Activated CD4-positive, alpha-beta T cell treated with anti-CD3 and anti-CD28 coated beads for 24 hours (primary cell): ENCODE data around the gene KLHDC7A.

Experiments used
- DNase-seq, 2 donors: peaks; one replicate each; pipeline ENCODE4 v3.0.0-alpha.2; 2020; ENCODE audit warnings: low read depth in 2 of 2

The KLHDC7A gene

GRCh38 chr1:18473195-18473815, 7.4 kb upstream of the KLHDC7A start:
- no peak for DNase-seq

- DNase-seq, result no peak
Measured at GRCh38 chr1:18474559-18475175, 6.1 kb upstream of the KLHDC7A start.

- no peak for DNase-seq
Measured at GRCh38 chr1:18475234-18475905, 5.4 kb upstream of the KLHDC7A start.

- no peak for DNase-seq
Measured at GRCh38 chr1:18479454-18479853, 1.3 kb upstream of the KLHDC7A start.

GRCh38 chr1:18481190-18481920, 625 bp downstream of the KLHDC7A start:
- DNase-seq, result no peak

GRCh38 chr1:18481921-18482701, 1.4 kb downstream of the KLHDC7A start:
- no peak for DNase-seq

GRCh38 chr1:18482721-18483425, 2.1 kb downstream of the KLHDC7A start:
- no peak for DNase-seq

GRCh38 chr1:18484276-18484675, 3.5 kb downstream of the KLHDC7A start:
- DNase-seq, result no peak

GRCh38 chr1:18484721-18485120, 4.0 kb downstream of the KLHDC7A start:
- DNase-seq, result no peak

- no peak for DNase-seq
Measured at GRCh38 chr1:18485227-18485626, 4.5 kb downstream of the KLHDC7A start.

GRCh38 chr1:18486195-18486594, 5.5 kb downstream of the KLHDC7A start:
- DNase-seq, result no peak

GRCh38 chr1:18489417-18490143, 8.8 kb downstream of the KLHDC7A start:
- DNase-seq, result no peak

GRCh38 chr1:18491168-18491567, 10.4 kb downstream of the KLHDC7A start:
- no peak for DNase-seq

- DNase-seq, result no peak
Measured at GRCh38 chr1:18494304-18494703, 13.6 kb downstream of the KLHDC7A start.

- DNase-seq, result no peak
Measured at GRCh38 chr1:18495635-18496034, 14.9 kb downstream of the KLHDC7A start.

- DNase-seq, result no peak
Measured at GRCh38 chr1:18496056-18496455, 15.3 kb downstream of the KLHDC7A start.

- no peak for DNase-seq
Measured at GRCh38 chr1:18496497-18497235, 15.9 kb downstream of the KLHDC7A start.

GRCh38 chr1:18501833-18502232, 21.1 kb downstream of the KLHDC7A start:
- DNase-seq, result no peak

GRCh38 chr1:18504609-18505008, 23.9 kb downstream of the KLHDC7A start:
- DNase-seq, result no peak

- no peak for DNase-seq
Measured at GRCh38 chr1:18505666-18506065, 24.9 kb downstream of the KLHDC7A start.
